GM12873 (cell line): ENCODE measurements around the gene ELOVL4.

Source experiments
- CTCF ChIP-seq: IDR thresholded peaks from 2 replicates; pipeline ENCODE4 v1.5.1; 2012; ENCODE audit warnings: low read depth, mild to moderate bottlenecking, moderate library complexity, low read length, control low read depth; ENCODE audit not compliant: insufficient read depth; ENCODE audit errors: missing control alignments

ELOVL4 gene

DNA sequence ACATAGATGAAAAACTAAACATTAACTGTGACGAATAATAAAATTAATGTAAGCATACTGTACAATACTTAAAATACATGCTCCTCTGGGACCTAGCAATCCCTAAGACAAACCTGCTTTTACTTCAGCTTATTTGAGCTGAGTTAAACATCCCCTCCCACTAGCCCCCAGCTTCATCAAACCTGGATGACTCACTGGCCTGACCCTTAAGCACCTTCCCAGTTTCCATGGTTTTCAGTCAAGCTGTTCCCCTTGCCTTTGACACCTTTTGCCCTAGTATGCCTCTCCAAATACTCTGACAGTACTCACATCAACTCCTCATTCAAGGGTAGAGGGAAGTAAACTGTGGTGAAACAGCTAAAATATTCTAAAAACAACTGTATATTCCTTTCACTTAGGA lies 4.2 kb downstream of the ELOVL4 start:
- no peak for TF ChIP-seq CTCF

DNA sequence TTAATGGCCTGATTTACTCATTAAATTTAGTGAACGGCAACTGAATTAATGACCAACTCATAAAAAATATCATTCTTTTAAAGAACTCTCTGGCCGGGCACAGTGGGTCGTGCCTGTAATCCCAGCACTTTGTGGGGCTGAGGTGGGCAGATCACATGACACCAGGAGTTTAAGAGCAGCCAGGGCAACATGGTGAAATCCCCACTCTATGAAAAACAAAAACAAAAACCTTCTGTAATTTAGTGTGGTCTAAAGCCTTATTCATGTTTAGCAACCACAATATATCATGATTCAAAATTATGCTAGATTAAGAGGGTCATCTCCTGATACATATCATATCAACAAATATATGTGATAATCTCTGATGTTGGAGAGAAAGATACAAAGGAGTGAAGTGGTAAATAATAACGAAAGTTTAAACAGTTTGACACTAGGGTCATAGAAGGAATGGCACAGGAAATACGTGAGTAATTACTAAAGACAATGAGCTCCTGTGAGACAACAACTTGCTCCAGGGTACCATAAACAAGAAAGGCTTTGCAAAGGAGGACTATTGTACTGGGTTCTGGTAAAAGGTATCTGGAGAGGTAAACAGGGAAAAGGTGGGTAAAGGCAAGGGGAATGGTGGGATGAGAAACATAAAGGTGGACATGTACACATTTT lies 5.7 kb downstream of the ELOVL4 start:
- no peak for TF ChIP-seq CTCF

DNA sequence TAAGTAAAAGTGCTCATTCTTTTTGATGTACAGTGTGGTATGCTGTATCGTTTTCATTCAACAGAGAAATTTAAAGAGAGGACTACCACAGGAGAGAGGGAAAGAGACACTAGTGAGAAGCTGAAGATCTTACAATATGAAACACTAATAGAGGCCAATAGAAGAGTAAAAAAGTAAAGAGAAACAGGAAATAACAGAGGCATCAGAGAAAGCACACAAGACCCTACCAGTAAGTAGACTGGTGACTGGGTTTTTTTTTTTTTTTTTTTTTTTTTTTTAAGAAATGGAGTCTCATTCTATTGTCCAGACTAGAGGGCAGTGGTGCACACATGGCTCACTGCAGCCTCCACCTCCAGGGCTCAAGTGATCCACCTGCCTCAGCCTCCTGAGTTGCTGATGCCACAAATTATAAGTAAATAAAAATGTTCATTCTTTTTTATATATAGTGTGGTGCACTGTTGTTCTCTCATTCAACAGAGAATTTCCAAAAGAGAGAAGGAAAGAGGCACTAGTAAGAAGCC lies 18.8 kb downstream of the ELOVL4 start:
- TF ChIP-seq CTCF = no peak

GRCh38 chr6:79927758-79928157 lies 19.6 kb downstream of the ELOVL4 start:
- no peak for TF ChIP-seq CTCF

- no peak for TF ChIP-seq CTCF
Observed at GRCh38 chr6:79923270-79923669, 24.1 kb downstream of the ELOVL4 start.

DNA sequence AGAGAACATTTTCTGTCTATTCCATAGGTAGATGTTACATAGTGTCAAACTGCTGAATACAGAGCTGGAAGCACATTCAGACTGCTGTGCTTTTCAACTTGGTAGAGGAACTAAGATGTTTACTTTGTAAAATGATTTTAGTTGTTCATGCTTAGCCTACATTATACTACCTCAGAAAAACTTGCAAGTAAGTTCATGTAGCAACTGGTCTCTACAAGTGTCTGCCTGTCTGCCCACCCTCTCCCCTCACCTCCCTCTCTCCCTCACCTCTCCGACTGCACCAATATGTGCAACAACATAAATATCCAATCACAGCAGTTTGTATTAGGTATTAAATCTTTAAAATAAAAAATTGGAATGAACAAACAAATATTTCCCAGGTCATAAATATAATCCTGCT lies 25.3 kb downstream of the ELOVL4 start:
- TF ChIP-seq CTCF = no peak

- no peak for TF ChIP-seq CTCF
Observed at GRCh38 chr6:79913369-79913768, 34.0 kb downstream of the ELOVL4 start.

DNA sequence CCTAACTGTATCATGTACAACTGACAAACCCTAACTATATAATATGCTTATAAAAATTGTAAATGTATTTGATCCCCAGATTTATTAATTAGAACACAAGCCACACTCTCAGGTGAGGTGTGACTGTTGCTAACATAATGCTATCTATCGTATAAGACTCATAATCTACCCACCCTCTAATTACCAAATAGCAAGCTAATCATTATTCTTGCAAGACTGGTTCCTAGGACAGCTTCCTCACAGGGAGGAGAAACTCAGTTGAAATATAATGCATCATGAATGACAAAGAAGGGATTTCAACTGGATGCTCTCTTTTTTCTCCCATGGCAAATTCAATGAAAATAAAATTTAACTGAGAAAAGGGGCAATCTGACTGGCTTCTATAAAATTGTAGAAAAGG lies 35.4 kb downstream of the ELOVL4 start:
- TF ChIP-seq CTCF = no peak
